Measurements from ENCODE around the gene FGF18. TPM values are rescaled to one million over a fixed set of nuclear protein-coding genes. Genes with fewer than 3 reads are reported as not detected.

Gene FGF18
- total and polyA plus RNA-seq, 9 of the 15 experiments (the other 6 are each of a cell fraction or from before 2014, with no cell fraction given): 0.05 to 0.18 (median 0.11) TPM; not detected in 6

GRCh38 chr5:171386861-171387344 lies 32.5 kb upstream of the FGF18 start (continued):
- 0 out of 4 replicates have a peak, but pooled peaks of 1 of the 2 experiments have one; percentile 7 for TF ChIP-seq ZNF639 (CRISPR knock-in tag; conservative IDR thresholded peaks at IDR 0.05 in 1 of 2, IDR thresholded peaks at IDR 0.05 in 1 of 2)
- no peak for TF ChIP-seq TAF9B (IDR thresholded peaks at IDR 0.05; ENCODE audit: partially characterized antibody)
- TF ChIP-seq, protein P1, sequence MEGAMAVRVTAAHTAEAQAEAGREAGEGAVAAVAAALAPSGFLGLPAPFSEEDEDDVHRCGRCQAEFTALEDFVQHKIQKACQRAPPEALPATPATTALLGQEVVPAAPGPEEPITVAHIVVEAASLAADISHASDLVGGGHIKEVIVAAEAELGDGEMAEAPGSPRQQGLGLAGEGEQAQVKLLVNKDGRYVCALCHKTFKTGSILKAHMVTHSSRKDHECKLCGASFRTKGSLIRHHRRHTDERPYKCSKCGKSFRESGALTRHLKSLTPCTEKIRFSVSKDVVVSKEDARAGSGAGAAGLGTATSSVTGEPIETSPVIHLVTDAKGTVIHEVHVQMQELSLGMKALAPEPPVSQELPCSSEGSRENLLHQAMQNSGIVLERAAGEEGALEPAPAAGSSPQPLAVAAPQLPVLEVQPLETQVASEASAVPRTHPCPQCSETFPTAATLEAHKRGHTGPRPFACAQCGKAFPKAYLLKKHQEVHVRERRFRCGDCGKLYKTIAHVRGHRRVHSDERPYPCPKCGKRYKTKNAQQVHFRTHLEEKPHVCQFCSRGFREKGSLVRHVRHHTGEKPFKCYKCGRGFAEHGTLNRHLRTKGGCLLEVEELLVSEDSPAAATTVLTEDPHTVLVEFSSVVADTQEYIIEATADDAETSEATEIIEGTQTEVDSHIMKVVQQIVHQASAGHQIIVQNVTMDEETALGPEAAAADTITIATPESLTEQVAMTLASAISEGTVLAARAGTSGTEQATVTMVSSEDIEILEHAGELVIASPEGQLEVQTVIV (CRISPR knock-in tag; IDR thresholded peaks at IDR 0.05; ENCODE audit: borderline replicate concordance): no peak

DNA sequence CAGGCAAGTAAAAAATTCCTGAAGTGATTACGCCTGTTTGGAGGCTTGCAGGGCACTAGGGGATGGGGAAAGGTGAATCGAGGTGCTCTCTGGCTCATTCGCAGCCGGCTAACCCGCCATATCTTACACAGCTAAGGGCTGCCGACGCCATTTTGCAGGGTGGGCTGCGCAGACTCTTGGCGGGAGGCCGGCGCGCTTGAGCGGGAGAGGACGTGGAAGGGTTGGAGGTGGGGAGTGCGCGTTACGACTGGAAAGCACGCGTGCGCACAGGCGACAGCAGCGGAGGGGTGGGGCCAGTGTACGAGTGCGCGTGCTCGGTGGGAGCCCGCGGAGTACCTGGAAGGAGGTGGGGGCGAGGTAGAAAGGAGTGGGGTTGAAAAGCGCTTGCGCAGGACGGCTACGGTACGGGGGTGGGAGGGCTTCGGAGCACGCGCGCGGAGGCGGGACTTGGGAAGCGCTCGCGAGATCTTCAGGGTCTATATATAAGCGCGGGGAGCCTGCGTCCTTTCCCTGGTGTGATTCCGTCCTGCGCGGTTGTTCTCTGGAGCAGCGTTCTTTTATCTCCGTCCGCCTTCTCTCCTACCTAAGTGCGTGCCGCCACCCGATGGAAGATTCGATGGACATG lies 32.0 kb upstream of the FGF18 start, which contains the start of gene NPM1:
TSS of gene NPM1 (plus strand) at position 505 of the 625 bp plus-strand sequence. CDS start at position 605, 100 bp downstream.
- Histone ChIP-seq H3K27ac (ENCODE audit: extremely low read depth, low read depth, low read length) (peak within 1 kb of the TSS; percentile 93), H3K4me3 (peak within 1 kb of the TSS; percentile 93), H3K9me3 (replicated peaks; ENCODE audit: control insufficient read depth, insufficient read depth, low read depth, low read length) (no peaks in the 10 kb centered on the region; the same call in 1 of the 2 replicates), H3K27me3 (ENCODE audit: control insufficient read depth in 2 of 2, insufficient read depth in 2 of 2, low read length in 2 of 2) (no peaks in the 10 kb centered on the region), H2AFZ (ENCODE audit: low read depth, low read length) (peak within 1 kb of the TSS; percentile 93), H3K79me2 (ENCODE audit: control insufficient read depth, insufficient read depth, low read length) (peaks cover 60% of the 10 kb centered on the region), H4K20me1 (replicated peaks; ENCODE audit: control insufficient read depth, insufficient read depth, low read length) (peaks cover 45% of the 10 kb centered on the region), H3K36me3 (ENCODE audit: control insufficient read depth, insufficient read depth, low read length) (peaks cover 40% of the 10 kb centered on the region), H3K9ac (ENCODE audit: insufficient read depth in 1 of 2, low read depth in 2 of 2, low read length in 2 of 2) (peak within 1 kb of the TSS; percentile 97 to 100), H3K9me1 (ENCODE audit: control insufficient read depth, insufficient read depth, low read length) (peaks cover 8% of the 10 kb centered on the region), H3K4me1 (replicated peaks in 1 of 2; ENCODE audit: control insufficient read depth in 2 of 2, insufficient read depth in 2 of 2, low read length in 2 of 2) (peaks cover 9 to 11% of the 10 kb centered on the region in 2 experiments; a peak in 4 of 5 replicates), H3K4me2 (ENCODE audit: insufficient read depth, low read length) (peak within 1 kb of the TSS; percentile 98)
- WGBS (ENCODE audit: insufficient coverage, low coverage, missing lambda C conversion rate): under 1% methylated on average over 37 of the region's 56 CpGs
- BruUV-seq (replicated peaks): no TSS peak
- in situ Hi-C loops (cut with MboI): no loop called here
- DNase-seq (ENCODE audit: extremely low read depth in 1 of 4, low spot score in 3 of 4) (peak; percentile 98 to 100 (median 99)), FAIRE-seq (peak; percentile 95), ATAC-seq (peak; percentile 89)
- POLR2A ChIA-PET: interaction anchor here (0.5 to 3.6 kb wide), 22 partner anchors 10 to 1121 kb away, joined by 3 to 38 read pairs (median 4); partner anchors contain the start of gene FGF18
- intact Hi-C loops (cut with micrococcal nuclease): no loop called here
- CTCF ChIA-PET (ENCODE audit: low intra/inter-chr PET ratio): no interaction called here
- TF ChIP-seq TARDBP (IDR thresholded peaks at IDR 0.05): no peak
- TF ChIP-seq SREBF2 (CRISPR knock-in tag; IDR thresholded peaks at IDR 0.05): no peak; the same call in 1 of the 2 replicates
- TF ChIP-seq ZNF551 (CRISPR knock-in tag; IDR thresholded peaks at IDR 0.05): no peak
- TF ChIP-seq CHD2 (IDR thresholded peaks at IDR 0.05; ENCODE audit: low read depth, low read length): peak; percentile 95
- TF ChIP-seq KLF6 (CRISPR knock-in tag; IDR thresholded peaks at IDR 0.05; ENCODE audit: borderline replicate concordance): no peak
- no peak for TF ChIP-seq ETV1 (tag; conservative IDR thresholded peaks at IDR 0.05; ENCODE audit: low read depth)
- no peak for TF ChIP-seq ZC3H8 (IDR thresholded peaks at IDR 0.05)
- TF ChIP-seq MXI1 (IDR thresholded peaks at IDR 0.05; ENCODE audit: low read depth, low read length): peak; percentile 13; the same call in 1 of the 2 replicates
- TF ChIP-seq PHF8 (IDR thresholded peaks at IDR 0.05; ENCODE audit: borderline replicate concordance, low read length): peak; percentile 89
- peak; percentile 94 for TF ChIP-seq EGR1 (conservative IDR thresholded peaks at IDR 0.05)
- no peak for TF ChIP-seq MCM3 (IDR thresholded peaks at IDR 0.05)
